ENCODE data around the gene XPA. TPM values are rescaled to one million over a fixed set of nuclear protein-coding genes. Genes with fewer than 3 reads are reported as not detected.
"Not testable (repeated sequence)": the region's sequence is repeated elsewhere in the genome, so short reads cannot be mapped to it uniquely, and the experiment has no call there.

Gene XPA
- total RNA-seq, 1 experiment from 2014 or later, result 3.0 TPM

GRCh38 chr9:97704345-97704677, 7.2 kb upstream of the XPA start (continued):
- no peak for TF ChIP-seq NR3C1 (CRISPR knock-in tag; conservative IDR thresholded peaks at IDR 0.05; ENCODE audit: low read depth)
- no peak for TF ChIP-seq FOXP1 (CRISPR knock-in tag; IDR thresholded peaks at IDR 0.05; ENCODE audit: borderline replicate concordance)
- TF ChIP-seq ZNF317 (CRISPR knock-in tag; IDR thresholded peaks at IDR 0.05; ENCODE audit: borderline replicate concordance, low read depth), result no peak
- TF ChIP-seq ZNF423 (CRISPR knock-in tag; IDR thresholded peaks at IDR 0.05), result no peak
- TF ChIP-seq TEAD1 (CRISPR knock-in tag; IDR thresholded peaks at IDR 0.05), result no peak

GRCh38 chr9:97703437-97704344, 6.6 kb upstream of the XPA start:
- no peak overlapping the region for H3K27ac Mint-ChIP-seq
- H3K4me1 Mint-ChIP-seq, result 0 out of 2 replicates have a peak, but pooled peaks cover 4% of the 10 kb centered on the region
- no peaks in the 10 kb centered on the region for H3K9me3 Mint-ChIP-seq
- CTCF ChIA-PET, result no interaction called here
- no peaks in the 10 kb centered on the region for H3K36me3 Mint-ChIP-seq
- ATAC-seq, result no peak
- DNase-seq (ENCODE audit: low spot score), result no peak
- POLR2A ChIA-PET, result no interaction called here
- no peak for TF ChIP-seq MAX (CRISPR knock-in tag; IDR thresholded peaks at IDR 0.05)
- TF ChIP-seq ATF3 (CRISPR knock-in tag; conservative IDR thresholded peaks at IDR 0.05), result no peak
- TF ChIP-seq CREM (CRISPR knock-in tag; IDR thresholded peaks at IDR 0.05), result no peak
- no peak for TF ChIP-seq TEAD4 (CRISPR knock-in tag; IDR thresholded peaks at IDR 0.05)
- peaks cover 43% of the 10 kb centered on the region for H3K27me3 Mint-ChIP-seq (ENCODE audit: low read depth)
- no peak overlapping the region for H3K4me3 Mint-ChIP-seq

GRCh38 chr9:97699824-97700223, 2.7 kb upstream of the XPA start:
- ATAC-seq; H3K27ac Mint-ChIP-seq; DNase-seq (ENCODE audit: low spot score); POLR2A ChIA-PET; H3K9me3 Mint-ChIP-seq; H3K36me3 Mint-ChIP-seq; H3K4me3 Mint-ChIP-seq: not testable (repeated sequence)
- CTCF ChIA-PET, result interaction anchor here (0.7 kb wide), 1 partner anchor 59 kb away, joined by 3 read pairs; no protein-coding TSS in a partner anchor
- Mint-ChIP-seq H3K27me3 (ENCODE audit: low read depth) (peaks cover 58% of the 10 kb centered on the region), H3K4me1 (peaks cover 20% of the 10 kb centered on the region)

GRCh38 chr9:97699281-97699680, 2.1 kb upstream of the XPA start:
- H3K4me3 Mint-ChIP-seq; POLR2A ChIA-PET; H3K27ac Mint-ChIP-seq; H3K36me3 Mint-ChIP-seq; DNase-seq (ENCODE audit: low spot score); H3K9me3 Mint-ChIP-seq; ATAC-seq: not testable (repeated sequence)
- peaks cover 58% of the 10 kb centered on the region for H3K27me3 Mint-ChIP-seq (ENCODE audit: low read depth)
- CTCF ChIA-PET, result interaction anchor here (0.7 kb wide), 1 partner anchor 59 kb away, joined by 3 read pairs; no protein-coding TSS in a partner anchor
- peaks cover 20% of the 10 kb centered on the region for H3K4me1 Mint-ChIP-seq

GRCh38 chr9:97698865-97699264, 1.7 kb upstream of the XPA start:
- POLR2A ChIA-PET, result no interaction called here

More at GRCh38 chr9:97698865-97699264, 1.7 kb upstream of the XPA start:
- Mint-ChIP-seq H3K4me3 (no peak overlapping the region), H3K9me3 (no peaks in the 10 kb centered on the region), H3K36me3 (no peaks in the 10 kb centered on the region), H3K27ac (no peak overlapping the region), H3K27me3 (ENCODE audit: low read depth) (peaks cover 54% of the 10 kb centered on the region), H3K4me1 (peaks cover 20% of the 10 kb centered on the region)
- DNase-seq (ENCODE audit: low spot score), result no peak
- TF ChIP-seq ZNF317 (CRISPR knock-in tag; IDR thresholded peaks at IDR 0.05; ENCODE audit: borderline replicate concordance, low read depth) (no peak), SMAD3 (CRISPR knock-in tag; IDR thresholded peaks at IDR 0.05; ENCODE audit: borderline replicate concordance) (no peak), ZNF396 (CRISPR knock-in tag; IDR thresholded peaks at IDR 0.05; ENCODE audit: borderline replicate concordance) (no peak), ZBTB43 (CRISPR knock-in tag; IDR thresholded peaks at IDR 0.05) (no peak), PRDM15 (CRISPR knock-in tag; IDR thresholded peaks at IDR 0.05) (no peak), NR3C1 (CRISPR knock-in tag; conservative IDR thresholded peaks at IDR 0.05; ENCODE audit: low read depth) (no peak), CBFB (CRISPR knock-in tag; IDR thresholded peaks at IDR 0.05; ENCODE audit: low read depth) (no peak), ATF6 (CRISPR knock-in tag; IDR thresholded peaks at IDR 0.05) (no peak), E2F1 (CRISPR knock-in tag; IDR thresholded peaks at IDR 0.05) (no peak)
- CTCF ChIA-PET, result no interaction called here
- no peak for ATAC-seq

All from WTC11 (cell line).